GM12892 (cell line): ENCODE measurements around the gene AOPEP.

Experiments
- DNase-seq: peaks from one replicate; pipeline ENCODE4 v3.0.0; 2011; ENCODE audit not compliant: insufficient read length
- FAIRE-seq: peaks from 2 replicates; lab custom pipeline; 2011; peaks lifted over from hg19 to GRCh38; lab: Jason Lieb, UNC
- POLR2A ChIP-seq: IDR thresholded peaks from 2 replicates; pipeline ENCODE4 v1.6.1; 2011; ENCODE audit warnings: low read depth, low read length, control low read depth
- POLR2AphosphoS5 ChIP-seq: IDR thresholded peaks from 2 replicates; pipeline ENCODE4 v1.6.1; 2011; ENCODE audit warnings: low read depth, low read length, control low read depth
- TAF1 ChIP-seq: IDR thresholded peaks from 2 replicates; pipeline ENCODE4 v1.6.1; 2011; ENCODE audit warnings: low read depth, mild to moderate bottlenecking, control low read depth, low read length, borderline replicate concordance

Gene AOPEP

DNA sequence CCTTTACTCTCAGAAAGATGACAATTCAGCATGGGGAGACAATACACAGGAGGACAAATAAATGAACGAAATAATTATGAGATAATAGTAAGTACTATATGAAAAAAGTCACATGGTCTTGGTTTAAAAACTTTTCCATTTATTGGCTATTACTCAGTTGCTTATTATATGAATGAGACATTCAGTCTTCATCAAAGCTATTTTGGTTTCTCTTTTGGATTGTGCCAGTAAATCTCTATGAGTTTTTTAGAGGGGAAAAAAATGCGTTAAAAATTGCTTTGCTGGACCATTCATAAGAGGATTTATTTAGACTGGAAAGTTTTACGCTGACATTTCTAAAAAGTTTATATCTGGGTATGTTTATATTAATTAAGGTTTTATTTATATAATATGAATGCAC, 137.7 kb downstream of the AOPEP start:
- FAIRE-seq = no peak

DNA sequence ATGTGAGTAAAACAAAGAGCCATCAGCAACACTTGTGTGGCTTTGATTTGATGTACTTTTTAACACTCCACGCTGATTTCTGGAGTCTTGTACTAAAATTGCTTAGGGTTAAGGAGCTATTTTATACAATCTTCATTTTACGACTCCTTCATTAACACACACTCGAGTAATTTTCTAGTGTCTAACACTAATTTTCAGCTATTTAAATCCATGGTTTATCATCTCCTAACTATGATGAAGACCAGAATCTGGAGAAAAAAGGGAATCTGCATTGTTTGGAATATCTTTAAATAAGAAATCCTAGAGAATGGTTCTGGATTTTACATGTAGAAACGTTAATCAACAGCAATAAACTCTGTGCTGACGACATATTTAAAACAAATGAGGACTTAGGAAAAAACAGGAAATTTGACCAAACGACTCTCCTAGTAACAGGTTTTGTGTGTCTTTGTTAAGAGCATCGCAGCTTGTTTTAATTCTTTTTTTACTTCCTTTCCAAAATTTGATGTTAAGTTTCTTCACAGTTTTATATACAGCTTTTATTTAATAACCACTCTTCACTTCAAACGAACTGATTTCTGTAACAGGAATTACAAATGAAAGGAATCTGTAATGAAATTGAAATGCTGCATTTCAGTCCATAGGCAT, 138.5 kb downstream of the AOPEP start:
- FAIRE-seq (no peak), DNase-seq (no peak)
- TF ChIP-seq POLR2A (no peak), TAF1 (no peak), POLR2AphosphoS5 (no peak)

More for the DNA sequence above, 137.7 kb downstream of the AOPEP start:
- DNase-seq = no peak
- TF ChIP-seq POLR2AphosphoS5 = no peak
- no peak for TF ChIP-seq TAF1
- TF ChIP-seq POLR2A = no peak

DNA sequence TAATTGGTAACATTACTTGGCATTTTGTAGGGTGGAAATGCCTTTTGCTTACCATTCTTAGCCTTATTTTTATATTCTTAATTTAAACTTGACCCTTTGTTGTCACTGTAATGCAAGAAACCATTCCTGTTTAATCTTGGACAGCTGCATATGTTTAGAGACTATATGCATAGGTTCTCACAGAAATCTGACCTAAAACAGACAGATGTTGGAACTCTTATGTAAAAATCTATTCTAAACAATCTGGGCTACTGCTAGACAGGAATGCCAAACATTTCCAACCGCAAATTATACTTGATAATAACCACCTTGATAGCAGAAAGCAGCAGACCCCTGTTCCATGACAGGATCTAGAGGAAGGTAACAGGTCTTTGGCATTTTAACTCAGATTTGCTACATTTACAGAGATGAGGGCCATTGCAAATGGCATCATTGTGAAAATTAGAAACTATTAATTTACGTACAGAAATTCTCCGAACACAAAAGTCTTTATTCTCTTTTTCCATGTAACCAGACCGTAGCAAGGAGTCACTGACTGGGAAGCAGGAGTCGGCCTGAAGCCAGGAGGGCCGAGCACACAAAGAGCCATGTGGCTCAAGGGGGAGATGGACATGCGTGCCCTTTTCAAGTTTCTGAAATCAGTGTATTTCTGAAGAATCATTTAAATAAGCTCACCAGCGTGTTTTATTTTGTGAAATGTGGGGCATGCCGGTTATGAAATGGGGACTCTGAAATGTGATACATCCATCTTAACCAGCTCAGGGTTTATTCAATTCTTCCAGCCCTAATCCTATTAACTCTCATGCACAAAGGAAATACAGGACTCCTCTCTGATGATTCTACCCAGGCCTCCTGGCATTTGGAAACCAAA, 139.3 kb downstream of the AOPEP start:
- FAIRE-seq = no peak
- TF ChIP-seq POLR2AphosphoS5 (no peak), TAF1 (no peak), POLR2A (no peak)
- no peak for DNase-seq

DNA sequence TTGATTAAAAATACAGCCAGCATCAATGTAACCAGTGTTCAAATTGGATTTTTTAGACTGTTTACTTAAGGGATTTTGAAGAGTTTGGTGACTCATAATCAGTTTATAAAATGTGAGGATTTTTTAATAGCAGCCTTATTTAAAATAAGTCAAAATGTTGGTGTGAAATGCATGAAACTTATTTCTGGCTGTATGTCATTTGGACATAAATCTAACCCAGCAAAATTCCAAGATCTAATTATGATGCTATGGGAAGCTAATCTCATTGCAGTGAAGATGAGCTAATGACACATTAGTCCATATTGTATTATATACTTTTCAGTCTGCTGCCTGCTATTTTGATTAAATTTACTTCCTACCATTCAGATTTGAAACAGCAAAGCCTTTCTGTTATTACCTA, 140.3 kb downstream of the AOPEP start:
- DNase-seq = no peak
- no peak for FAIRE-seq
- TF ChIP-seq TAF1 = no peak
- no peak for TF ChIP-seq POLR2A
- TF ChIP-seq POLR2AphosphoS5 = no peak

DNA sequence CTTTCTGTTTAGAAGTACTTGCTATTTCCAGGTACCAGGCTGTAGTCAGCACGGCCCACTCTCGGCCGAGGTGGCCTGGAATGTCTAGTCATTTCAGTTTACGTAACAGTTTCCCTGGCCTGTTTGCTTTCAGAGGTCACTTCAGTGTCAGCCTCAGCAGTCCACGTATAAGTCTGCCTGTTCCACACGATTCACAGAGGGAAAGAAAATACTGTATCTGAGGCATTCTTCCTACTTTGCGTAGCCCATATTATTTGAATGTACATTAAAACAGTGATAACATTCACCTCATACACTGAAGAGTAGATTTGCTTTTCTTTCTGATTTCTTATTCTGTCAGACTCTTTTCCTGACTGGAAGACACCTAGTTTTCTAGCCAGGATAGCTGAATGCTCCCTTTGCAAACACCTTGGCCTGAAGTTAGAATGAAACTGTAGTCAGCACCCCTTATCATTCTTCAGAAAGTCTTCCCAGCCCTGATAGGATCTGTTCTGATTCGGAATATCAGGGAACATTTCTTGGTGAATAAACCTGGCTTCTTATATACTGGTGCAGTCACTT, 140.9 kb downstream of the AOPEP start:
- TF ChIP-seq POLR2A (no peak), TAF1 (no peak), POLR2AphosphoS5 (no peak)
- FAIRE-seq = no peak
- no peak for DNase-seq

DNA sequence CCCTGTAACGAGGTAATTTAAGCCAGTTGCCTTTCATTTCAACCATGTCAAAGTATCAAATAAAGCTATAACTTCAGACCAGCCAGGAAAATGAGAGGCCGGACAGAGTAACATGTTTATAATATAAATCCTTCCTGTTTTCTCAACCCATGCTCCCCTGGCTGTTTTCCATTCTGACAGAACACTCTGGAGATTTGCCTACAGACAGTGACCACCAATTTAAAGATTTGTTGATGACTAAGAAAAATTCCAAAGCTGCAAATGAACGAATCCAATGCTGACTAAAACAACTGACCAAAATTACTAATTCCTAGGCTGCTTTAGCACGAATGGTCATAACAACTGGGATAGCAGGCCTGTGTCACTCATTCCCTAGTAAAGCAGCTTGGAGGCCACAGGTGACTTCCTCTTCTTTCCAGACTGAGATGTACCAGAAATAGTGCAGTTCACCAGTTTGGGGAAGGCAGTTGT, 141.4 kb downstream of the AOPEP start:
- no peak for DNase-seq
- TF ChIP-seq POLR2AphosphoS5 (no peak), POLR2A (no peak), TAF1 (no peak)
- FAIRE-seq = no peak

DNA sequence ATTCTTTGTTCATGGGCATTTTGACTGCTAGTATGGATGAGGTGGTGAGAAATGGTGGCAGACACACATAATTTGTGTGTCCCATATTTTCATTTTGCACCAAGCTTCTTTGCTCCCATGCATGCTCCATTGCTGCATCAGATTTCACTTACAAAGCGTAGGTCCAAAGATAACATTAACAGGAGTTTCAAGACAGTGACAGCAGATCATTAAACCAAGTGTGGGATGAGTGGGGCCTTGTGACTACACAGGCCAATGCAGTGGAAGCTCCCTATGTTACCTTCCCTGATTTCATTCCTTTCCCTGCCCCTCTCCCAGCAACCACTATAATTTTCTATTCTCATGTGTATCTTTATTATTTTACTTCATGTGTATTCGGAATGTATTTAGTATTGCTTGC, 142.0 kb downstream of the AOPEP start:
- no peak for TF ChIP-seq POLR2AphosphoS5
- no peak for TF ChIP-seq TAF1
- no peak for TF ChIP-seq POLR2A
- DNase-seq (no peak), FAIRE-seq (no peak)

DNA sequence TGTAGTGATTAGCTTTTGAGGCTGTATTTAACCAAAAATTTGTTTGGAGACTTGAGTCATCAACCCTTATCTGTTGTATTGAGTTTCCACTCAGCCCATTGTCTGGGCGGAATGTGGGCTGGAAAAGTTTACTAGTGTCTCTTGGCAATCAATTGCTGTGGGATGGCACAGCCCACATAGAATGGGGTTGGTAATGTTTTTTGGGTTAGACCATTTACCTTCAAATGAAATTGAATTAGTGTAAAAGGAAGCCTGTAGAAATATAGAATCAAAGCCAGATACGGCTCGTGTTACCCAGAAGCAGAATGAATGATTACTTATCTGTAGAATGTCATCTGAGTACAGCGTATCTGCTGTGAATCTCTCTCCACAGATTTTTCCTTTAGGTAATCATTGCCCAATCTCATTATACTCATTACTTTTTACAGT, 142.9 kb downstream of the AOPEP start:
- DNase-seq = no peak
- FAIRE-seq = no peak
- TF ChIP-seq POLR2A (no peak), POLR2AphosphoS5 (no peak), TAF1 (no peak)

DNA sequence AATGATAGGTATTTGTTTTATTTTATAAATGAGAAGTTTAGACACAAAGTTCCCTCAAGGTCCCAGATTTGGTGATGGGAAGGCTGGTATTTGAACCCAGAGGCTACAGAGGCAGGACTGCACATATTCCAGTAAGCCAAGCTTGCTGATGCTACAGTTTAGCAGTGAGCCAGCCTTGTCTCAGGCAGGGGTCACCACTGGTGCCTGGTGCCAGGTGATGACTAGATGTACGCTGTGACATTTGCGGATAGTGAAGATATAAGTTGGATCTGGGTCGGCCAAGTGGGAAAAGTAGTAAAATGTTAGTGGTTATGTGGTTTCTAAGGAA, 143.9 kb downstream of the AOPEP start:
- TF ChIP-seq TAF1 = no peak
- TF ChIP-seq POLR2AphosphoS5 = no peak
- no peak for TF ChIP-seq POLR2A
- FAIRE-seq (no peak), DNase-seq (no peak)

DNA sequence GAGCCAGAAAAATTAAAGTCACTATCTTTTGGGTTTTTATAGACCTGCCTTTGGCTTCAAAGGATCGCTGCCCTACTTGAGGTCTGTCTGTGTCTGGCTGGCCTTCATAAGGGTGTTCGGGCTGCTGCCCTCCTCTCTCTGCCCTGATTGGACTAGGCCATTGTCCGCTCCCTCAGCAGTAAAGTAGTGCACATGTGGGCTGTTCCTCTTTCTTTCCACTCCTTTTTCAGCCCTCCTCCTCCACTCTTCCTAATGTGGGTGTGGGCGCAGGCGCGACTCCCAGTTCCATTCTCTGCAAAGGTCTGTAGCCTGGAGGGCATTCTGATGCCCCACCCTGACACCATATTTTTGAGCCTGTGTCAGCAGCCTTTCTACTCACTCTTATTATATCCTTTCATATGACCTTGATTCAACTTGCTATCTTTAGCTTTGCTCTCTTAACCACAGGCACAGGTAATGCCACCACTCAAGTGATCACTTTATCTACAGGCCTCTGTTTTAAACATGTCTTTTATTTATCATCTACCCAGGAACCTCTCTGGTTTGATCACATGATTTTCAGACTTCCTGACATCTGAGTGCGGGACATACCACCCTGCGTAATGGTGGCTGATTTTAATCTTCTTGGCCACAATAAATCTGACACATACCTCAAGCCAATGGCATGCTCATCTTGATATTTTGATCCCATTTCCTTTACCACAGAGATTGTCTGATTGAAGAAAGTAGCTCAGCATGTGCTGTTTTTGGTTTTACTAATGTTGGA, 144.5 kb downstream of the AOPEP start:
- DNase-seq (no peak), FAIRE-seq (no peak)
- TF ChIP-seq POLR2A = no peak
- TF ChIP-seq POLR2AphosphoS5 = no peak

DNA sequence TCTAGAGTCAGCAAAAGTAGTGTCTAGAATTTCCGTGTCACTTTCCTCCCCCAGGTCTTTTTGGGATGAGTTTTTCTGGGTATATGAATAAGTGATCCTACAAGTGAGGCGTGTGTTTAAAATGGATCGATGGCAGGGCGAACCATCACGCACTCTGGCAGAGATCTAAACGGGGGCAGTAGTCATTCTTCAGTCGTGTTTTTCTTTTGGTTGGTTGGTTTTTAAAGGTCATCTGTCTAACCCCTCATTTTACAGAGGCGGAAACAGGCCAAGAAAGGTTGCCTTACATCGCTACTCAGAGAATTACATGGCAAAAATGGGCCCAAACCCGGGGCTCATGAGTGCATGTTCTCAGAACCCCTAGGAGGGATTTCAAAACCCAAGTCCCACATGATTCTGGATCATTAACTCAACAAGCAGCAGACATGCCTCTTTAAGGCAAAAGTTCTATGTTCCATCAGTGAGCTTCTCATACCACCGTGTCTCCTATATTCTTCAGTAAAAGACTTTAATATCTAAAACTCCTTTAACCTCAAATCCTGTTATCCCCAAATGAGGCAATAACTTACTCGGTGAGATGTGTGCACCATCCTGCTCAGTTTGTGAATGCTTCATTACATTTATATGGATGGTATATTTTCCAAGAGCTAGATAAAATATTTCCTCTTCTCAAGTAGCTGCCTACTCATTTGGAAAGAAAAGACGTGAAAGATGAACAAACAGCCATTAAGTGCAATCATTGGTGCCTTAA, 145.8 kb downstream of the AOPEP start:
- FAIRE-seq = no peak
- DNase-seq = no peak
- no peak for TF ChIP-seq TAF1
- no peak for TF ChIP-seq POLR2A
- no peak for TF ChIP-seq POLR2AphosphoS5
